Loucy (cell line): ENCODE measurements around the gene ATRNL1.
"Not testable (repeated sequence)": the region's sequence is repeated elsewhere in the genome, so short reads cannot be mapped to it uniquely, and the experiment has no call there.

ENCODE experiments used
- H2AFZ ChIP-seq: fragments of 200-600 bp; sonication (generic); 2 replicates; pipeline ENCODE4 v1.6.0; 2016; ENCODE audit warnings: antibody characterized with exemption, mild to moderate bottlenecking, low read length, moderate library complexity
- H3F3A ChIP-seq: fragments of 200-600 bp; 2 replicates; pipeline ENCODE4 v1.6.0; 2016; ENCODE audit warnings: antibody characterized with exemption, low read depth, mild to moderate bottlenecking
- H3K27me3 ChIP-seq: fragments of 200-600 bp; sonication (generic); 2 replicates; pipeline ENCODE4 v1.6.1; 2014; ENCODE audit warnings: low read length, mild to moderate bottlenecking; ENCODE audit not compliant: insufficient read depth, poor library complexity, severe bottlenecking
- H3K36me3 ChIP-seq: fragments of 200-600 bp; sonication (generic); 2 replicates; pipeline ENCODE4 v1.6.1; 2016; ENCODE audit warnings: low read length; ENCODE audit not compliant: insufficient read depth
- H3K4me1 ChIP-seq: fragments of 200-600 bp; sonication (generic); 2 replicates; pipeline ENCODE4 v1.5.1; 2014; ENCODE audit warnings: low read length, mild to moderate bottlenecking; ENCODE audit not compliant: insufficient read depth, poor library complexity, severe bottlenecking
- H3K4me2 ChIP-seq: fragments of 200-600 bp; sonication (generic); 2 replicates; pipeline ENCODE4 v1.6.0; 2014; ENCODE audit warnings: antibody characterized with exemption, low read length, low read depth, mild to moderate bottlenecking; ENCODE audit not compliant: poor library complexity, severe bottlenecking
- H3K4me3 ChIP-seq: fragments of 200-600 bp; sonication (generic); 2 replicates; pipeline ENCODE4 v1.5.1; 2014; ENCODE audit warnings: low read length, mild to moderate bottlenecking, mixed read lengths; ENCODE audit not compliant: poor library complexity, severe bottlenecking
- H3K79me2 ChIP-seq: fragments of 200-600 bp; sonication (generic); 2 replicates; pipeline ENCODE4 v1.6.1; 2014; ENCODE audit warnings: low read length; ENCODE audit not compliant: insufficient read depth
- H3K9ac ChIP-seq: fragments of 200-600 bp; sonication (generic); 2 replicates; pipeline ENCODE4 v1.6.0; 2014; ENCODE audit warnings: mild to moderate bottlenecking, low read depth, low read length, moderate library complexity; ENCODE audit not compliant: poor library complexity, severe bottlenecking
- H3K9me2 ChIP-seq: fragments of 200-600 bp; sonication (generic); replicated peaks from 2 replicates; pipeline ENCODE4 v1.6.1; 2016; ENCODE audit warnings: low read depth, low read length, mixed read lengths
- H3K9me3 ChIP-seq: fragments of 200-600 bp; sonication (generic); 2 replicates; pipeline ENCODE4 v1.6.1; 2014; ENCODE audit warnings: mild to moderate bottlenecking, antibody characterized with exemption, low read length, low read depth; ENCODE audit not compliant: insufficient read depth
- H4K20me1 ChIP-seq: fragments of 200-600 bp; sonication (generic); 2 replicates; pipeline ENCODE4 v1.6.0; 2014; ENCODE audit warnings: antibody characterized with exemption, low read length, mild to moderate bottlenecking; ENCODE audit not compliant: insufficient read depth, poor library complexity, severe bottlenecking
- CTCF ChIP-seq: fragments of 200-600 bp; sonication (generic); conservative IDR thresholded peaks from 2 replicates; pipeline ENCODE4 v1.5.1; 2014; ENCODE audit warnings: mild to moderate bottlenecking, antibody characterized with exemption, low read length
- EZH2phosphoT487 ChIP-seq: fragments of 200-600 bp; IDR thresholded peaks from 2 replicates; pipeline ENCODE4 v1.6.1; 2018; ENCODE audit warnings: antibody characterized with exemption, mild to moderate bottlenecking, moderate library complexity, borderline replicate concordance

The ATRNL1 gene

GRCh38 chr10:115094416-115095140, 1.4 kb downstream of the ATRNL1 start:
- H3K4me1 ChIP-seq, result peaks cover 42% of the 10 kb centered on the region
- H3F3A ChIP-seq, result peaks cover 3% of the 10 kb centered on the region; the same call in 1 of the 2 replicates
- H3K4me2 ChIP-seq, result peak overlapping the region; percentile 97
- H3K4me3 ChIP-seq, result peak overlapping the region; percentile 76
- H4K20me1 ChIP-seq, result peaks cover 26% of the 10 kb centered on the region
- H3K9me3 ChIP-seq, result no peaks in the 10 kb centered on the region
- peaks cover 45% of the 10 kb centered on the region for H3K79me2 ChIP-seq
- peak overlapping the region; percentile 74 for H3K9ac ChIP-seq
- H3K9me2 ChIP-seq, result no peaks in the 10 kb centered on the region
- TF ChIP-seq EZH2phosphoT487 (no peak), CTCF (no peak)
- no peaks in the 10 kb centered on the region for H3K36me3 ChIP-seq
- 0 out of 2 replicates have a peak overlapping the region, but pooled peaks have one; percentile 89 for H2AFZ ChIP-seq
- no peaks in the 10 kb centered on the region for H3K27me3 ChIP-seq

GRCh38 chr10:115095758-115096157, 2.6 kb downstream of the ATRNL1 start:
- no peak overlapping the region for H2AFZ ChIP-seq
- peaks cover 56% of the 10 kb centered on the region for H3K79me2 ChIP-seq
- H3K4me2 ChIP-seq, result peak overlapping the region; percentile 97
- TF ChIP-seq CTCF (no peak), EZH2phosphoT487 (no peak)
- peak overlapping the region; percentile 76 for H3K4me3 ChIP-seq
- no peaks in the 10 kb centered on the region for H3K27me3 ChIP-seq
- no peaks in the 10 kb centered on the region for H3K9me3 ChIP-seq
- peaks cover 26% of the 10 kb centered on the region for H4K20me1 ChIP-seq
- peaks cover 50% of the 10 kb centered on the region for H3K4me1 ChIP-seq
- no peaks in the 10 kb centered on the region for H3K36me3 ChIP-seq
- peak overlapping the region; percentile 74 for H3K9ac ChIP-seq
- H3F3A ChIP-seq, result no peaks in the 10 kb centered on the region; the same call in 1 of the 2 replicates
- H3K9me2 ChIP-seq, result no peaks in the 10 kb centered on the region

- no peaks in the 10 kb centered on the region; the same call in 1 of the 2 replicates for H3F3A ChIP-seq
- H3K4me3 ChIP-seq, result no peak overlapping the region
- H3K4me2 ChIP-seq, result no peak overlapping the region
- no peaks in the 10 kb centered on the region for H3K27me3 ChIP-seq
- H3K36me3 ChIP-seq, result peaks cover 18% of the 10 kb centered on the region
- H3K9me3 ChIP-seq, result peaks cover 38% of the 10 kb centered on the region
- H3K9me2 ChIP-seq, result no peaks in the 10 kb centered on the region
- TF ChIP-seq CTCF (no peak), EZH2phosphoT487 (no peak)
- no peak overlapping the region for H2AFZ ChIP-seq
- peaks cover 16% of the 10 kb centered on the region for H3K4me1 ChIP-seq
- no peaks in the 10 kb centered on the region for H4K20me1 ChIP-seq
- peaks cover 85% of the 10 kb centered on the region for H3K79me2 ChIP-seq
- no peak overlapping the region for H3K9ac ChIP-seq
These were observed 10.5 kb downstream of the ATRNL1 start for GRCh38 chr10:115103700-115104099.

- H3K4me1 ChIP-seq, result not testable (repeated sequence)
These were observed 12.2 kb downstream of the ATRNL1 start for GRCh38 chr10:115105411-115105810.

More at GRCh38 chr10:115105411-115105810, 12.2 kb downstream of the ATRNL1 start:
- H3K9ac ChIP-seq, H3K4me3 ChIP-seq, H4K20me1 ChIP-seq, H3K27me3 ChIP-seq, H2AFZ ChIP-seq, H3K4me2 ChIP-seq, H3K9me2 ChIP-seq, H3F3A ChIP-seq: not testable (repeated sequence)
- peaks cover 18% of the 10 kb centered on the region for H3K36me3 ChIP-seq
- peaks cover 74% of the 10 kb centered on the region for H3K79me2 ChIP-seq
- peaks cover 38% of the 10 kb centered on the region for H3K9me3 ChIP-seq
